K562 (cell line): ENCODE results near the gene TNNT1. TPM values are rescaled to one million over a fixed set of nuclear protein-coding genes. Genes with fewer than 3 reads are reported as not detected.

Experiments used
- CAMTA2 ChIP-seq: fragments of 250-450 bp; sonication (Bioruptor Pico); conservative IDR thresholded peaks from 2 replicates; pipeline ENCODE4 v1.5.1; 2022
- CBFB ChIP-seq: sonication (generic); formaldehyde crosslinking; IDR thresholded peaks from 2 replicates; pipeline ENCODE4 v1.4.0; 2020; ENCODE audit warnings: mild to moderate bottlenecking, missing genetic modification reagents
- CREB1 ChIP-seq, 2 experiments: sonication (generic) in 1 of 2; formaldehyde crosslinking in 1 of 2; IDR thresholded peaks; 2 replicates each; pipeline versions ENCODE4 v1.6.1 to v1.8.0; 2012 to 2022; ENCODE audit warnings: inconsistent platforms in 1 of 2, mild to moderate bottlenecking in 1 of 2, missing genetic modification reagents in 1 of 2, moderate library complexity in 1 of 2
- ELK1 ChIP-seq: sonication (generic); formaldehyde crosslinking; IDR thresholded peaks from 2 replicates; pipeline ENCODE4 v1.8.1; 2022; ENCODE audit warnings: missing genetic modification reagents
- HDAC3 ChIP-seq: fragments of 450-650 bp; IDR thresholded peaks from 2 replicates; pipeline ENCODE4 v1.6.1; 2018; ENCODE audit warnings: borderline replicate concordance, mild to moderate bottlenecking, moderate library complexity; ENCODE audit not compliant: partially characterized antibody
- KAT2B ChIP-seq: IDR thresholded peaks from one replicate; pipeline ENCODE4 v1.6.1; 2012; ENCODE audit warnings: low read depth, mild to moderate bottlenecking, control low read depth, inconsistent platforms, low read length, moderate library complexity
- NFATC3 ChIP-seq: fragments of 450-650 bp; IDR thresholded peaks from 2 replicates; pipeline ENCODE4 v1.6.1; 2017; ENCODE audit warnings: mild to moderate bottlenecking
- NONO ChIP-seq, 2 experiments: fragments of 200-400 bp in 1 of 2; fragments of 450-650 bp in 1 of 2; formaldehyde crosslinking in 1 of 2; IDR thresholded peaks; 2 replicates each; pipeline ENCODE4 v1.6.1; 2017; ENCODE audit warnings: low read depth in 2 of 2, mild to moderate bottlenecking in 2 of 2, moderate library complexity in 2 of 2, low read length in 1 of 2
- NRF1 ChIP-seq, 2 experiments: fragments of 450-650 bp; IDR thresholded peaks in 1 of 2; conservative IDR thresholded peaks in 1 of 2; 2 replicates each; pipeline ENCODE4 v1.6.1; 2014; ENCODE audit warnings: mild to moderate bottlenecking in 2 of 2
- PHF8 ChIP-seq: fragments of 200-600 bp; sonication (generic); IDR thresholded peaks from 2 replicates; pipeline ENCODE4 v1.6.1; 2012; ENCODE audit warnings: mixed run types, mild to moderate bottlenecking, inconsistent platforms, low read length, moderate library complexity, borderline replicate concordance
- U2AF1 ChIP-seq: fragments of 200-400 bp; formaldehyde crosslinking; optimal IDR thresholded peaks from 2 replicates; pipeline ENCODE3; 2017; ENCODE audit warnings: mild to moderate bottlenecking, low read depth, low read length, moderate library complexity
- ZBTB7A ChIP-seq: IDR thresholded peaks from 2 replicates; pipeline ENCODE4 v1.6.1; 2011; ENCODE audit warnings: low read depth, mild to moderate bottlenecking, low read length, moderate library complexity, borderline replicate concordance; ENCODE audit not compliant: control insufficient read depth
- ZNF644 ChIP-seq: fragments of 200-800 bp; sonication (Bioruptor generic); IDR thresholded peaks from 2 replicates; pipeline ENCODE4 v1.6.1; 2016; ENCODE audit warnings: low read depth, missing genetic modification characterization, missing compliant biosample characterization
- ZNF668 ChIP-seq: fragments of 250-450 bp; sonication (Bioruptor Pico); IDR thresholded peaks from 2 replicates; pipeline ENCODE4 v1.8.0; 2022; ENCODE audit warnings: mild to moderate bottlenecking, inconsistent platforms
- polyA plus RNA-seq, 8 experiments: library from polyadenylated mRNA; depleted of rRNA in 4 of 8; stranded (reverse) in 5 of 8; unstranded in 3 of 8; fragments of >200 nt; fragmentation: Nextera tagmentation in 2 of 8; fragmentation: Illumina TruSeq in 1 of 8; extraction: Ambion mirVana in 2 of 8; extraction: Trizol in 1 of 8; gene quantifications; 2 replicates each; pipeline versions ENCODE4 v1.2.1 to v1.2.3, GENCODE V29; 2011 to 2014; ENCODE audit warnings: inconsistent platforms in 1 of 8, missing spikeins in 1 of 8
- total RNA-seq, 7 experiments: library from RNA; depleted of rRNA in 6 of 7; stranded (reverse); fragments of >200 nt in 6 of 7; fragmentation: Illumina TruSeq in 2 of 7; extraction: Trizol in 2 of 7; gene quantifications; 2 replicates each; pipeline versions ENCODE4 v1.2.1 to v1.2.3, GENCODE V29; 2011 to 2021; ENCODE audit warnings: low replicate concordance in 1 of 7
- TF ChIP-seq, protein P1 (sequence below): sonication (generic); formaldehyde crosslinking; IDR thresholded peaks from 2 replicates; pipeline ENCODE4 v1.8.0; 2022; ENCODE audit warnings: missing genetic modification reagents, mild to moderate bottlenecking, moderate library complexity, borderline replicate concordance
- TF ChIP-seq, protein P2 (sequence below): fragments of 450-650 bp; IDR thresholded peaks from 2 replicates; pipeline ENCODE4 v1.6.1; 2016; ENCODE audit warnings: low read depth

TNNT1 gene
- total and polyA plus RNA-seq, 9 of the 15 experiments (the other 6 are each of a cell fraction or from before 2014, with no cell fraction given), result 31.8 to 390 (median 227) TPM

- TF ChIP-seq ZNF668 (CRISPR knock-in tag) (no peak), ZNF644 (tag) (no peak), NRF1 (conservative IDR thresholded peaks at IDR 0.05 in 1 of 2, IDR thresholded peaks at IDR 0.05 in 1 of 2) (peak; percentile 80 to 84), ZBTB7A (peak; percentile 57; the same call in 1 of the 2 replicates), CBFB (CRISPR knock-in tag) (no peak), CAMTA2 (CRISPR knock-in tag) (no peak), HDAC3 (no peak), U2AF1 (no peak), KAT2B (no peak), PHF8 (peak; percentile 51; the same call in 1 of the 2 replicates), NFATC3 (no peak), ELK1 (CRISPR knock-in tag) (no peak), NONO (IDR thresholded peaks at IDR 0.05; ENCODE audit: low read depth in 2 of 2, low read length in 1 of 2) (0 out of 4 replicates have a peak, but pooled peaks of 1 of the 2 experiments have one; percentile 15), CREB1 (IDR thresholded peaks at IDR 0.05) (0 out of 2 replicates have a peak, but pooled peaks have one; percentile 14), CREB1 (CRISPR knock-in tag; IDR thresholded peaks at IDR 0.05) (no peak)
- TF ChIP-seq, protein P1, sequence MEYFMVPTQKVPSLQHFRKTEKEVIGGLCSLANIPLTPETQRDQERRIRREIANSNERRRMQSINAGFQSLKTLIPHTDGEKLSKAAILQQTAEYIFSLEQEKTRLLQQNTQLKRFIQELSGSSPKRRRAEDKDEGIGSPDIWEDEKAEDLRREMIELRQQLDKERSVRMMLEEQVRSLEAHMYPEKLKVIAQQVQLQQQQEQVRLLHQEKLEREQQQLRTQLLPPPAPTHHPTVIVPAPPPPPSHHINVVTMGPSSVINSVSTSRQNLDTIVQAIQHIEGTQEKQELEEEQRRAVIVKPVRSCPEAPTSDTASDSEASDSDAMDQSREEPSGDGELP (CRISPR knock-in tag), result peak; percentile 29; the same call in 1 of the 2 replicates
- TF ChIP-seq, protein P2, sequence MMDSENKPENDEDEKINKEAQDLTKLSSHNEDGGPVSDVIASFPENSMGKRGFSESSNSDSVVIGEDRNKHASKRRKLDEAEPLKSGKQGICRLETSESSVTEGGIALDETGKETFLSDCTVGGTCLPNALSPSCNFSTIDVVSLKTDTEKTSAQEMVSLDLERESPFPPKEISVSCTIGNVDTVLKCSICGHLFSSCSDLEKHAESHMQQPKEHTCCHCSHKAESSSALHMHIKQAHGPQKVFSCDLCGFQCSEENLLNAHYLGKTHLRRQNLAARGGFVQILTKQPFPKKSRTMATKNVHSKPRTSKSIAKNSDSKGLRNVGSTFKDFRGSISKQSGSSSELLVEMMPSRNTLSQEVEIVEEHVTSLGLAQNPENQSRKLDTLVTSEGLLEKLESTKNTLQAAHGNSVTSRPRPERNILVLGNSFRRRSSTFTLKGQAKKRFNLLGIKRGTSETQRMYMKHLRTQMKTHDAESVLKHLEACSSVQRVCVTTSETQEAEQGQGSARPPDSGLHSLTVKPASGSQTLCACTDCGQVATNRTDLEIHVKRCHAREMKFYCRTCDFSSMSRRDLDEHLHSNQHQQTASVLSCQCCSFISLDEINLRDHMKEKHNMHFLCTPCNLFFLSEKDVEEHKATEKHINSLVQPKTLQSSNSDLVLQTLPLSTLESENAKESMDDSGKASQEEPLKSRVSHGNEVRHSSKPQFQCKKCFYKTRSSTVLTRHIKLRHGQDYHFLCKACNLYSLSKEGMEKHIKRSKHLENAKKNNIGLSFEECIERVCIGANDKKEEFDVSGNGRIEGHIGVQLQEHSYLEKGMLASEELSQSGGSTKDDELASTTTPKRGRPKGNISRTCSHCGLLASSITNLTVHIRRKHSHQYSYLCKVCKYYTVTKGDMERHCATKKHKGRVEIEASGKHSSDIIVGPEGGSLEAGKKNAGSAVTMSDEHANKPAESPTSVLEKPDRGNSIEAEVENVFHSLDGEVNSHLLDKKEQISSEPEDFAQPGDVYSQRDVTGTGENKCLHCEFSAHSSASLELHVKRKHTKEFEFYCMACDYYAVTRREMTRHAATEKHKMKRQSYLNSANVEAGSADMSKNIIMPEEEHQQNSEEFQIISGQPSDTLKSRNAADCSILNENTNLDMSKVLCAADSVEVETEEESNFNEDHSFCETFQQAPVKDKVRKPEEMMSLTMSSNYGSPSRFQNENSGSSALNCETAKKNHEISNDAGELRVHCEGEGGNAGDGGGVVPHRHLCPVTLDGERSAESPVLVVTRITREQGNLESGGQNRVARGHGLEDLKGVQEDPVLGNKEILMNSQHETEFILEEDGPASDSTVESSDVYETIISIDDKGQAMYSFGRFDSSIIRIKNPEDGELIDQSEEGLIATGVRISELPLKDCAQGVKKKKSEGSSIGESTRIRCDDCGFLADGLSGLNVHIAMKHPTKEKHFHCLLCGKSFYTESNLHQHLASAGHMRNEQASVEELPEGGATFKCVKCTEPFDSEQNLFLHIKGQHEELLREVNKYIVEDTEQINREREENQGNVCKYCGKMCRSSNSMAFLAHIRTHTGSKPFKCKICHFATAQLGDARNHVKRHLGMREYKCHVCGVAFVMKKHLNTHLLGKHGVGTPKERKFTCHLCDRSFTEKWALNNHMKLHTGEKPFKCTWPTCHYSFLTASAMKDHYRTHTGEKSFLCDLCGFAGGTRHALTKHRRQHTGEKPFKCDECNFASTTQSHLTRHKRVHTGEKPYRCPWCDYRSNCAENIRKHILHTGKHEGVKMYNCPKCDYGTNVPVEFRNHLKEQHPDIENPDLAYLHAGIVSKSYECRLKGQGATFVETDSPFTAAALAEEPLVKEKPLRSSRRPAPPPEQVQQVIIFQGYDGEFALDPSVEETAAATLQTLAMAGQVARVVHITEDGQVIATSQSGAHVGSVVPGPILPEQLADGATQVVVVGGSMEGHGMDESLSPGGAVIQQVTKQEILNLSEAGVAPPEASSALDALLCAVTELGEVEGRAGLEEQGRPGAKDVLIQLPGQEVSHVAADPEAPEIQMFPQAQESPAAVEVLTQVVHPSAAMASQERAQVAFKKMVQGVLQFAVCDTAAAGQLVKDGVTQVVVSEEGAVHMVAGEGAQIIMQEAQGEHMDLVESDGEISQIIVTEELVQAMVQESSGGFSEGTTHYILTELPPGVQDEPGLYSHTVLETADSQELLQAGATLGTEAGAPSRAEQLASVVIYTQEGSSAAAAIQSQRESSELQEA, result no peak
These were observed 24.9 kb upstream of the TNNT1 start (continued) for GRCh38 chr19:55173714-55174409.
